ENCODE results near the gene PRIM2. TPM values are rescaled to one million over a fixed set of nuclear protein-coding genes. Genes with fewer than 3 reads are reported as not detected.
"Not testable (repeated sequence)": the region's sequence is repeated elsewhere in the genome, so short reads cannot be mapped to it uniquely, and the experiment has no call there.

Gene PRIM2
- polyA plus RNA-seq, 3 donors, result 17.3 to 20.9 (median 20.5) TPM

DNA sequence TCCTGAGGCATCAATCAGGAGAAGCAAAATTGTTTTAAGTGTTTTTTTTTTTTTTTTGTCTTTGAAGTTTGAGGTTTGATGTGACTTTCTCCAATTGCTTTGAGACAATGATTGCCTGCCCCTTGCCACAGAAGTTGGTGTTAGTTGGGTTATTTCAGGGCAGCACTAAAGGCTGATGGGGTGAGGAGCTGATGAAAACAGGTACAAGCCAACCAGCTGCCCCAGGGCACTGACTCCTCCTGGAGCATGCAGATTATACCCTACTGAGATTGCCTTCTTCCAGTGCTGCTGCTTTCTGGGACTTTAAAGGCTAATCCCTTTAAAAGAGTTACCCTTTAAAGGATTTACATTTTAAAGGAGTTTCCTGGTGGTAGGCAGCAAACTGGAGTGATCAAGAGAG is 172.5 kb downstream of the PRIM2 start:
- not testable (repeated sequence) for DNase-seq (ENCODE audit: low read depth in 3 of 3, low spot score in 2 of 3)

DNA sequence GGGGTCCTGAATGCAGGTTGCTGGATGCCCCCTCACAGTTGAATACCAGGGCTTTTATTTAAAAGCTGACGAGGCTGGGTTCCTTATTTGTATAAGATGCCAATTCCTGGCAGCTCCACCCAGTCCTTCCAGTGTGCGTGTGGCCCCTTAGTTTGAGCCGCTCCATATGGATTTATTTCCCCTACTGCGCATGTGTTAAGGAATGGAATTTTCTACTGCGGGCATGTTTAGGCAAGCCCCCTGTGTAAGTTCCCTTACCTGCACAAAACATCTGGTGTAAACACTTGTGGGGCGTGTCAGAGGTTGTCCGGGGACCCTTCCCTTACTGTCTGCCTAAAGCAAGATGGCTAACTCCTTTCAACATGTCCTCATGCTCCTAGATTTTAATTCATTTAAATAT is 174.4 kb downstream of the PRIM2 start:
- not testable (repeated sequence) for DNase-seq (ENCODE audit: low read depth in 3 of 3, low spot score in 2 of 3)

DNA sequence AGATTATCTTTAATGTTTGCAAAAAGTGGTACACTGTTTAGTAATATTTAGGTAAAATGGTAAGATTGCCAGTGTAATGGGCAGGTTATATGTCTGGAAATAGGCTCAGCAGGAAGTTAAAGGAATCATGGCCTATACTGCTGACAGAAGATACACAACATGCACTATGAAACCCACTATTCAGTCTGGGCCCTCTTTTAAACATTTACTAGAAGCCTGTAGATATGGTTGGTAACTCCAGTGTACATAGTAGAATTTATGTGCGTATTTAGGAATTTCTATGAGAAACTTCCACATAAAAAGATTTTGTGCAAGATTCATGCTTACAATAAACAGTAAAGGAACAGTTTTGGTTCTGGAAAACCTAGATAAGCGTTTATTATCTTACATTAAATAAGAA is 178.8 kb downstream of the PRIM2 start:
- DNase-seq (ENCODE audit: low read depth in 3 of 3, low spot score in 2 of 3), result not testable (repeated sequence)

DNA sequence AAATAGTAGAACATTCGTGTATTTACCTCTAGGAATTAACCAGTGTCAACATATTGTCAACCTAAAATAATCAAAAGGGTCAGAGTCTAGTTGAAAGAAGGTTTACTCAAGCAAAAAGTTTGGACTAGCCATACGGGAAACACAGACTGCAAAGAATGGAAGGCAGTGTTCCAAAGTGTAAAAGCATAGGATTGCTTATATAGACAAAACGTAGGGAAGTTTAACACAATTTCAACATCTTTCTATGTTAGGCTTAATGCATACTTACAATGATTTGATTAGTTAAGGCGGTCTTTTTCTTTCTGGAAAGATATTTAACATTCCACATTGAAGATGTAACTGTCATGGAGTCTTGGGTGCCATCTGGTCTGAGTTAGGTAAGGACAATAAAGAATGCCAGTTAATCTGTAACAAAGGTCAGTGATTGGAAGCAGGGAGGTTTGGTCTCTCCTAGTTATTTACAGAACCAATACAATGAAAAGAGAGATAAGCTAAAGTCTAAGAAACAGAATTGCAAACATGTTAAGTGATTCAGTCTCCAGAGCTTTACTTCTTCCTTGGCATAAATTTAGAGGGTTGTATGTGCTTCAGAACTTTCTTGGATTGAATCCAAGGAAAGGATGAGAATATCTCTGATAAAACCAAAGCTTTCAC is 183.1 kb downstream of the PRIM2 start:
- DNase-seq (ENCODE audit: low read depth in 3 of 3, low spot score in 2 of 3), result not testable (repeated sequence)

DNA sequence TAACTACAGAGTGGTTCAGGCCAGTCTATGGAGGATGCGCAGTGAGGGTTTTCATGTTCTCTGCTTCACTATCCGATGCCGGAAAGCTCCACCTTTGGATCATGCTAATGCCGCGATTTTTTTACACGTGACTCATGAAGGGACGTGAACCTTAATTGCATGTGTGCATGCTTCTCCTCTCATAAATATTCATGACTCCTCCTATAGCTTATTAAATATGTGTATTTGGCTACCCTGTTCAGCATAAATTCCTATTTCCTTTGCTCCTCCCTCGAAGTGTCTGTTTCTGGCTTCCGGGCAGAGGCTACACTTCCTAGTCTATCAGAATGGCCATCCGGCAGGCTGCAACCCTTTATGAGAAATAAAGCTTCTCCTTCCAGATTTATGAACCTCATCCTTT is 185.0 kb downstream of the PRIM2 start:
- not testable (repeated sequence) for DNase-seq (ENCODE audit: low read depth in 3 of 3, low spot score in 2 of 3)

DNA sequence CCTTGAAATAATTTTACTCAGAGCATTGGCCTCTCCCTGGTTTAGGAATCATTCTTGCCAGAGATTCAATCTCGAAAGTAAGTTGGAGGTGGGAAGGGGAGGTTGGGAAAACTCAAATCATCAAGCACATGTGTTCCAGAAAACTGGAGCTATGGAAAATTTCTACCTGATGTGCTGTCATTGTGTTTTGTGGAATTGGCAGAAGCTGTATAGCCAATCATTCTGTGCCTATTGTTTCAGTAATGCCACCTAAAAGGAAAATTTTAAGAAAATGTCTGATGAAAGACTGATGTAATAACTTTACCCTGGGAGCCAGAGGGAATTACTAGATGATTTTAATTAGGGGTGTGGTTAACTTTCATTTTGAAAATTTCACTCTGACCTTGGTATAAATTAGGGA is 187.8 kb downstream of the PRIM2 start:
- DNase-seq (ENCODE audit: low read depth in 3 of 3, low spot score in 2 of 3), result not testable (repeated sequence)

DNA sequence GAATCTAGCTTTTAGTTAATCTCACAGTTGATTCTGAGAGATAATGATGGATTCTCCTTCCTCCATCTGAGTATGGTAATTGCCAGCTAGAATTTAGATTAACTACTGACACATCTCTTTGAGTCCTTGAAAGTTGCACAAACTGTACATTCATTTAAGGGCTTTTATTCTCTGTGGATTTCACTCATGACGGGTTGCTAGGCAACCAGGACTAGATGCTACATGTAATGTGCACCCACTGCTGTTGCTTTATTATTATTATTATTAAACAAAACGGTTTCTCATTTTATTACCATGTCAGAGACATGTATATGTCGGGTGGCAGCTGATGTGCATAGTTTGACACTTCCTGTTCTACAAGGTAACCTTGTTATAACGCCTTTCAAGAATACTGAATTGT is 193.0 kb downstream of the PRIM2 start:
- not testable (repeated sequence) for DNase-seq (ENCODE audit: low read depth in 3 of 3, low spot score in 2 of 3)

DNA sequence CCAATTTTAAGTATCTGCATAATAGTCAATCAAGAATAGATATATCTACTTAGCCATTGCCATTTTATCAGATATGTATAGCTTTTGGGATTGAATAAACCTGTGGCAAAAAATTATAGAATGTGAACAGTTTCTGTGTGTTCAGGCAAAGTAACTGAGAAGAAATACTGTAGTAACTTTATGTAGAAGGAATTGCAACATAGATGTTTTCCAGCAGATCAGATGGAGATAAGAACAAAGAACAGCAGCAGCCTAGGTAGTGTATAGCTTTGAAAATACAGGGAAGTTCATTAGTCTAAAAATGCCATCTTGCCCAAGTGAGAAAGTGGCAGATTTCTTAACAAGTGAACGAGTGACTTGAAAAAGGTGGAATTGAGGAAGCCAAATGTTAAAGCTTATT is 197.7 kb downstream of the PRIM2 start:
- not testable (repeated sequence) for DNase-seq (ENCODE audit: low read depth in 3 of 3, low spot score in 2 of 3)

DNA sequence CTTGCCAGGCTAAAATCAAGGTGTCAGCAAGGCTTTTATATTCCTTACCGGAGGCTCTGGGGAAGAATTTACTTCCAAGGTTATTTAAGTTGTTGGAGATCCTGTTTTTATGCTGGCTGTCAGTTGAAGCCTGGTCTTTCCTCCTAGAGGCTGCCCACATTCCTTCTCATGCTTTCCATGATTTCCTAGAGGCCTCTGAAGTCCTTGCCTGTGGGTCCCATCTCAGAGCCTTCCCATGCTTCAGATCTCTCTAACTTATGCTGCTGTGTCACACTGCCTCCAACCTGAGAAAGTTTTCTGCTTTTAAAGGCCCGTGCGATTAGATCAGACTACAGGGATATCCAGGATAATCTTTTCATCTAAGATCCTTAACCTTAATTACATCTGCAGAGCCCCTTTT is 198.4 kb downstream of the PRIM2 start:
- DNase-seq (ENCODE audit: low read depth in 3 of 3, low spot score in 2 of 3), result not testable (repeated sequence)

DNA sequence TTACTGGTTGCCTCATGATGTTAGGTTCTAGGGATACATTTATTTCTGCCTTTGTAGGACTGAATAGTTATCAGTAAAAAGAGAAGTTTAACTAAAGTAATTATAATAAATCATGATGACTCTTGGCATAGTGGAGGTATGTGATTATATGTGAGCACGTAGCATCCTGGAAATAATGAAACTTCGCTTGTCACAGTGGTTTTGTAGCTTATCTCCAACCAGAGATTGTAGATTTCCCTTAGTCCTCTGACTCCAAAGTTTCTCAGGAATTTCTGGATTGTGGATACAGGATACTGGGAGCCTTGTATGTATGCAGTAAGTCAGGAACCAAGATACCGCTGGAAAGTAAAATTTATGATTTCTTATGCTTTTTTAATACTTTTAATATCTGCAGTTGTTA is 199.3 kb downstream of the PRIM2 start:
- not testable (repeated sequence) for DNase-seq (ENCODE audit: low read depth in 3 of 3, low spot score in 2 of 3)

DNA sequence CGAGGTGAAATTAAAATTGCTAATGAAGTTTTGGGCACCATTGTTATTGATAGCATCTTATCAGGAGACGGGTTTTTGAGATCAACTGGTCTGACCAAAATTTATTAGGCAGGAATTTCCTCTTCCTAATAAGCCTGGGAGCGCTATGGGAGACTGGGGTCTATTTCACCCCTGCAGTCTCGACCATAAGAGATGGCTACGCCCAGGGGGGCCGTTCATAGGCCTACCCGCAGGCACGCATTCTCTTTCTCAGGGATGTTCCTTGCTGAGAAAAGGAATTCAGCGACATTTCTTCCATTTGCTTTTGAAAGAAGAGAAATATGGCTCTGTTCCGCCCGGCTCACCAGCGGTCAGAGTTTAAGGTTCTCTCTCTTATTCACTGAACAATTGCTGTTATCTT is 201.8 kb downstream of the PRIM2 start:
- DNase-seq (ENCODE audit: low read depth in 3 of 3, low spot score in 2 of 3), result not testable (repeated sequence)

DNA sequence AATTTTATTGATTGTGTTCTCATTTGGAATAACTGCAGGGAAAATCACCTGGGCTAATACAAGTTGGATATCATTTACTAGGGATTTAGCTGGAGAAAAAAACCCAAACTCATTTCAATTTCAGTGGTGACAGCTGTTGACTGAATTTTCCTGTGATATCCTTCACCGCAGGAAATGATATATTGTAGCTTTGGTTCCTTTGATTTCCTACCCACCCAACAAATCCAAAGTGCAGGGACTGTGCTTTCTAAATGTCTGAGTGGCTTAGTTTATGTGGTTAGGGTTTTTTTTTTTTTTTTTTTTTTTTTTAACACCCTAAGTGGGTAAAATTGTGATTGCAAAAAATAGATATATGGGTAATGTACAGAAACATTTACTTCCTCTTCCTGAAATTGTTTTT is 203.7 kb downstream of the PRIM2 start:
- not testable (repeated sequence) for DNase-seq (ENCODE audit: low read depth in 3 of 3, low spot score in 2 of 3)

DNA sequence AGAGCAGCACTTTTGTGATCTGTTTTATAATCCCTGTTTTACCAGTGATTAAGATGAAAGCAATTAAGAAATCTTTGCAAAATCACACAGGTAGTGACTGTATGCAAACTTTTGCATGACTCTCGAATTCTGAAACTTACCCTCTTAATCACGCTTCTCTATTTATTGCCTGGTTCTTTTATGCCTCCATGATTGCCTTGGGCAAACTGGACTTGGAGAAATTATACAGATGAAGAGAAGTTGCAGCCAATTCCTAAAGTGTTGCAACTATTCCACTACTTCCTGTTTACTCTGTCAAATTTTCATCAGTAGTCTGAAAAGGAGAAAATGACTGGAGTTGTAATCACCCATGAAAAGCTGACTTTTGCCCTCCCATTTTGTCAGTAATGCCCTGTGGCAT is 205.8 kb downstream of the PRIM2 start:
- DNase-seq (ENCODE audit: low read depth in 3 of 3, low spot score in 2 of 3), result not testable (repeated sequence)

DNA sequence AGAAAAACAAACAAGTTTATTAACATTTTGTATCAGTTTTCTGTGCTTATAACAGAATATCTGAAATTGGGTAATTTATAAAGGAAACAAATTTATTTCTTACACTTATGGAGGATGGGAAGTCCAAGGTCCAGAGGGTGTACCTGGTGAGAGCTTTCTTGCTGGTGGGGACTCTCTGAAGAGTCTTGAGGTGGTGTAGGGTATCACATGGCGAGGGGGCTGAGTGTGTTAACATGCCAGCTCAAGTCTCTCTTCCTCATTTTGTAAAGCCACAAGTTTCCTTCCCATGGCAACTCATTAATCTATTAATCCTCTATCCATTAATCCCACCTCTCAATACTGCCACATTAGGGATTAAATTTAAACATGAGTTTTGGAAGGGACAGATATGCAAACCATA is 212.3 kb downstream of the PRIM2 start:
- not testable (repeated sequence) for DNase-seq (ENCODE audit: low read depth in 3 of 3, low spot score in 2 of 3)

DNA sequence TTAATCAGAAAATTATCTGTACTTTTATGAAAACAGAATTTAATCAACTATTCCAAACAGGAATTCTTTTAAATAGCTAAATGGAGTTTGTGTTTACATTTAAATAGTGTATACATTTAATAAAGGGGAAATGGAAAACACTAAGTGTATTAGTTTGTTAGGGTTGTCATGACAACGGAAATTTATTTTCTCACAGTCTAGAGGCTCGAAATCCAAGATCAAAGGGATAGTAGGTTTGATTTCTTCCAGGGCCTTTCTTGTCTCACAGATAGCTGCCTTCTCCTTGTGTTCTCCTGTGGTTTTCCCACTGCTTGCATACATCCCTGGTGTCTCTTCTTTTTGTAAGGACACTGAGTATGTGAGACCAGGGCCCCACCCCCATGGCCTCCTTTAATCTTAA is 215.2 kb downstream of the PRIM2 start:
- DNase-seq (ENCODE audit: low read depth in 3 of 3, low spot score in 2 of 3), result not testable (repeated sequence)

DNA sequence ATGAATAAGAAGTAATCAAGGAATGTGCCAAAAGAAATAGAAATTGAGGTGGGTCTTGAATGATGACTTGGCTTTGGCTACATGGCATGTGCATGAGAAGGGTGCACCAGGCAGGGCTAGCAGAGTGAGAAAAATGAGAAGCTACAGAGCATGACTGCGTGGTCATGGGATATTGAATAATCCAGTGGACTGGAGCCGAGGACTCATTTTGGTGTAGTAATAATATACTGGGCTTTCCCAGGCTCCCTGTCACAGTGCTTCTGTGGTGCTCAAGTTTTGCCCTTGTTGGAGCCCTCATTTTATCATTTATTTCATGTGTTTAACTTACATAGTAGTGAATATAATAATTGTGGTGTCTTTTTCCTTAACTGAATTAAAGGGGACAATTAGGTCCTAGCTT is 217.7 kb downstream of the PRIM2 start:
- DNase-seq (ENCODE audit: low read depth in 3 of 3, low spot score in 2 of 3), result not testable (repeated sequence)

DNA sequence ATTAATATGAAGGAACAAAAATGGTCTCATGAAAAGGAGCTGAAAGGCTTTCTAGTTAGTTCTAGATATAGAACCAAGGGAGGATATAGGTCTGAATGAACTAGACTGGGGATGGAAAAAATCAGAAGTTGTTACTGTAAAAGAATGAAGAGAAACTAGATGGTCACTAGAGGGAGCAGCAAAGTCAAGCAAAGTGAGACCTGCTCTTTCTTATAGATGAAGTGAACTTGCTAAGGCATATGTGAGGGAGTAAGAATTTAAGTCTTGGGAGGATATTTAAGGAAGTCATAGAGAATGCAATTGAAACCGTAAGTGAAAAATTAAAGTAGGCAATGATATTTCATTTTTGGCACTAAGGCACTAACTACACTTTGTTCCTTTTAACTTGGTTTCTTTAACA is 218.6 kb downstream of the PRIM2 start:
- DNase-seq (ENCODE audit: low read depth in 3 of 3, low spot score in 2 of 3), result peak in 1 of 3 donors; percentile 7

DNA sequence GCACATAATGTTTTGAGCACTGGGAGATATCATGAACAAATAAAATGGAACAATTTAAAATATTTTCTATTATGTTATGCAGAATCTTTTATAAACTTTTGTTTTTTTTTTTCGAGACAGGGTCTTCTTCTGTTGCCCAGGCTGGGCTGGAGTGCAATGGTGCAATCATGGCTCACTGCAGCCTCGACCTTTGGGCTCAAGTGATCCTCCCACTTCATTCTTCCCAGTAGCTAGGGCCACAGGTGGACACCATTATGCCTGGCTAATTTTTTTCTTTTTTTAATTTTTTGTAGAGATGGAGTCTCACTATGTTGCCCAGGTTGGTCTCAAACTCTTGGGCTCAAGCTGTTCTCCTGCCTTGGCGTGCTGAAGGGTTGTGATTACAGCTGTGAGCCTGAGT is 220.5 kb downstream of the PRIM2 start:
- DNase-seq (ENCODE audit: low read depth in 3 of 3, low spot score in 2 of 3), result not testable (repeated sequence)

DNA sequence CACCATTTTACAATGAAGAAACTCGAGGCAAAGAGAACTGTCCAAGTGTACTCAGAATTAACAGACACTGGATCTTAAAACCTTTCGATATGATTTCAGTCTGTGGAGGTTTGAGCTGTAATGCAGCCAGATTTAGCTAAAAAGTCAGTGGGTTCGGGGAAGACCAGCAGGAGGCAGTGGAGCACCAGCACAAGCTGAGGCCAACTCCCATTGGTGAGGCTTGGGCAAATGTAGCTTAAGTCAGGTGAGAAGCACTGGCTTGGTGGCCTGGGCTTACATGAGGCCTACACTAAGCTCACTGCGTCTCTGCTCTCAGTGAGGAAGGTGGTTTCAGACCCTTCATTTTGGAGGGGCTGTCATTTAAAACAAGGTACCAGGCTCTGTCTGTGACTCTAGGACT is 234.5 kb downstream of the PRIM2 start:
- not testable (repeated sequence) for DNase-seq (ENCODE audit: low read depth in 3 of 3, low spot score in 2 of 3)

DNA sequence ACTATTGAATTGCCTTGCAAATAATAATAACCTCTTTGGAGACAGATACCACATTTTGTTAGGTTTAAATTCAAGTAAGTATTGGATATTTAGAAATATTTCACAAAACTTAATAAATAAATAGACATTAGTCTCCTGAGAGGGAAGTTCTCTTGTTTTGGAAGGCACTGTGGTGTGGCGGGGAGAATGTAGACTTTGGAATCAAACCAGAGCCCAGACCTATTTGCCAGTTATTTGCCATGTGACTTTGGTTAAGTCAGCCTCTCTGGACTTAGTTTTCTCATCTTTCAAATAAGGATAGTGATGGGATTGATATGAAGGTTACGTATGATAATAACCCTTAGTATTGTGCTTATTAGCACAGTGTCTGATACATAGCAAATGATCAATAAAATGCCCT is 240.4 kb downstream of the PRIM2 start:
- not testable (repeated sequence) for DNase-seq (ENCODE audit: low read depth in 3 of 3, low spot score in 2 of 3)

DNA sequence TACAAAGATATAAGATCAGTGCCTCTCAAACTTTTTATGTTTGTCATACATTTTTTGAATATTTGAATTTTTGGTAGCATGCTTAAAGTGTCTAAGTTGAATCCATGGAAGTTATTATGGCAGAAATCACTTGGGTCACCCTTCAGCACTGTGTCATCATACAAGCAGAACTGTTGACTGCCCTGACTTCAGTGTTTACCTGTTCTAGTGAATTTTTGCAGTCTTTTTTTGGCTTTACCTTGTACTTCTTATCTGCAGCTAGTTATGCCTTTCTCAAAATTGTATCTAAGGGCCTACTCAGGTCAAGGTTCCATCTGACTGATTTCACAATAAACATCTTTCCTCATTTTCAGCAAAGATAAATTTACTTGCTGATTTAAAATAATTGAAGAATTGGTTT is 241.7 kb downstream of the PRIM2 start:
- DNase-seq (ENCODE audit: low read depth in 3 of 3, low spot score in 2 of 3), result not testable (repeated sequence)

DNA sequence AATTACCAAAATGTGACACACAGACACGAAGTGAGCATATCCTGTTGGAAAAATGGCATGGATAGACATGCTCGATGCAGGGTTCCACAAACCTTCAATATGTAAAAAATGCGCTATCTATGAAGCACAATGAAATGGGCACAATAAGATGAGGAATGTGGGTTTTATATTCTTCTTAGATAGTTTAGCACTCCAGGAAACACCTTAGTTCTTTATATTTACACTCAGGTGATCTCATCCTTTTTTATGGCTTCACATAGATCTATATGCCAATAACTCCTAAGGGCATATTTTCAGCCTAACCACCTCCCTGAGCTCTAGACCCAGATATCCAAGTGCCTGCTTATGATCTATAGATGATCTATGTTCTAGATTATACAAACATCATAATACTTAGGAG is 244.8 kb downstream of the PRIM2 start:
- not testable (repeated sequence) for DNase-seq (ENCODE audit: low read depth in 3 of 3, low spot score in 2 of 3)

DNA sequence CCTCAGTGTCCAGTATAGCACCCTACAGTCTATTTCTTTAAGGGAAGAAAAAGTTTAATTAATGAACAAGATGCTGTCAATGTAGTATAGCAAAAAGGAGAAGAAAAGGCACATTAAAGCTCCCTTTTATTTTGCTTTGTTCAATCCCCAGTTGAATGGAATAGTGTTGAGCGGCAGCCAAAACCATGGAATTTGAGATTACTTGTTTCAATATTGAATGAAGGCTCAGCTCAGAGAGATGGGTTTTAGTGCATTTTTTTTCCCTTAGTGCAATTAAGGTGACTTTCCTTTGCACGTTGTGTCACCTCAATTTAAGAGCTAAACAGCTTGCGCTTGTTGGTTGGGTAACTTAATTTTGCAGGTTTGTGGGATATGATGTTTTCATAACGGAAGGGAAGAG is 254.7 kb downstream of the PRIM2 start:
- DNase-seq (ENCODE audit: low read depth in 3 of 3, low spot score in 2 of 3), result not testable (repeated sequence)
